GM06990 (cell line): ENCODE results near the gene CDH8.

Experiments used
- DNase-seq: peaks from one replicate; pipeline ENCODE4 v3.0.0-alpha.2; 2011; ENCODE audit not compliant: insufficient read length; ENCODE audit errors: extremely low read depth
- H3K27me3 ChIP-seq: replicated peaks from 2 replicates; pipeline ENCODE4 v1.6.0; 2011; ENCODE audit warnings: low read length; ENCODE audit not compliant: control insufficient read depth, insufficient read depth
- H3K36me3 ChIP-seq: 2 replicates; pipeline ENCODE4 v1.5.1; 2011; ENCODE audit warnings: low read length; ENCODE audit not compliant: control insufficient read depth, insufficient read depth
- H3K4me3 ChIP-seq: replicated peaks from 2 replicates; pipeline ENCODE4 v1.5.1; 2011; ENCODE audit warnings: low read depth, mild to moderate bottlenecking, control low read depth, low read length
- CTCF ChIP-seq: IDR thresholded peaks from 2 replicates; pipeline ENCODE4 v1.5.1; 2011; ENCODE audit warnings: low read length, control low read depth, mild to moderate bottlenecking, inconsistent platforms; ENCODE audit not compliant: insufficient read depth, poor library complexity, severe bottlenecking

CDH8 gene

GRCh38 chr16:61946019-61946418 lies 90.2 kb downstream of the CDH8 start:
- no peak overlapping the region for H3K4me3 ChIP-seq
- no peak for TF ChIP-seq CTCF
- DNase-seq, result no peak
- H3K36me3 ChIP-seq, result no peaks in the 10 kb centered on the region
- H3K27me3 ChIP-seq, result no peaks in the 10 kb centered on the region

DNA sequence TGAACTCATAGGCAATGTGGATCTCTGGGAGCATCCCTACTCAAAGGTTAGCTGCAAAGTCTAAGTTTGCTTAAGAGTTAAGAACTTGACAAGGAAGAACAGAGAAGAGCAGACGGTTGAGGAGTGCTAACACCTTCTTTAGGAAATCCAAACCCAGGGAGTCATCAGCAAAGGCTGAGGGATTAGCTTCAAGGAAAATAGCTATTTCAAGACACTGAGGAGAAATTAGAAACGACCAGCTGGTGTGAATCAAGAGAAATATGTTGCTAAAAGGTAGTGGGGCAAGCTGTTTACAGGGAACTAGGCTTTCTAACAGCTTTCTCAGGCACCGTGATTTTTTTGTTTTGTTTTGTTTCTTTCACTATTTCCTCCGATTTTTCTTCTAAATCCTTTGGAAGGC lies 90.7 kb downstream of the CDH8 start:
- TF ChIP-seq CTCF, result no peak
- Histone ChIP-seq H3K36me3 (no peaks in the 10 kb centered on the region), H3K4me3 (no peak overlapping the region), H3K27me3 (no peaks in the 10 kb centered on the region)
- no peak for DNase-seq

DNA sequence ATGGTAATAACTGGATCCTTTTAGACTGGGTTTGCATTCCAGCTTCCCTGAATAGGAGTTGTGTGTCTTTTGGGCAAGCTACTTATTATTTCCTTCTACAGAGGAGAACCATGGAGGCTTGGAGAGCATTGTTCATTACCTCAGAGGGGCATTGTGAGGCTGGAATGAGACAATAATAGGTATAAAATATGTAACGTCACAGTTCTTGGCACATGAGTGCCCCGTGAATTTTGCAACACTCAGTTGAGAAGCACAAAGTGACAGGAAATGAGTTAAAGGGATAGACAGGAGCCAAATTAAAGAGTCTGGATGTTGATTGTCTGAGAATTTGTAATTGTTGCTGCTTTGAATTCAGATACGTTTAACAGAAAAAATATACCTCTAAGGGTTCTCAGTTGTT lies 92.2 kb downstream of the CDH8 start:
- Histone ChIP-seq H3K27me3 (no peaks in the 10 kb centered on the region), H3K36me3 (no peaks in the 10 kb centered on the region), H3K4me3 (no peak overlapping the region)
- no peak for DNase-seq
- no peak for TF ChIP-seq CTCF

DNA sequence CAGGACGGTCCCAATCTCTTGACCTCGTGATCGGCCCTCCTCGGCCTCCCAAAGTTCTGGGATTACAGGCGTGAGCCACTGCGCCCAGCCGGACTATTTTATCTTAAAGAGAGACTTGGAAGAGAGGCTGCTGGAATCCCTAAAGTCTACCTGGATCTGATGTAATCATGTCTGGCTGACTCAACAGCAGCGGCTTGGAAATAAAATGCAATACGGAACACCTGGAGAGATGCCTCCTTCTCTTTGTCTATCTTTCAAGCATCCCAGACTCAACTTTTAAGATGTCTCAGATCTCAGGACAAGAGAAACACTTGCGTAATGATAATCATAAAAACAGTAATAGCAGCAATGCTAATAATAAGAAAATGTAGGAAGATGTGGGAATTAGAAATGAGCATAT lies 95.6 kb downstream of the CDH8 start:
- Histone ChIP-seq H3K4me3 (no peak overlapping the region), H3K36me3 (no peaks in the 10 kb centered on the region), H3K27me3 (no peaks in the 10 kb centered on the region)
- DNase-seq, result no peak
- no peak for TF ChIP-seq CTCF

- H3K4me3 ChIP-seq, result no peak overlapping the region
- H3K36me3 ChIP-seq, result no peaks in the 10 kb centered on the region
- TF ChIP-seq CTCF, result no peak
- no peak for DNase-seq
- H3K27me3 ChIP-seq, result no peaks in the 10 kb centered on the region
Observed at GRCh38 chr16:61937646-61938045, 98.6 kb downstream of the CDH8 start.

DNA sequence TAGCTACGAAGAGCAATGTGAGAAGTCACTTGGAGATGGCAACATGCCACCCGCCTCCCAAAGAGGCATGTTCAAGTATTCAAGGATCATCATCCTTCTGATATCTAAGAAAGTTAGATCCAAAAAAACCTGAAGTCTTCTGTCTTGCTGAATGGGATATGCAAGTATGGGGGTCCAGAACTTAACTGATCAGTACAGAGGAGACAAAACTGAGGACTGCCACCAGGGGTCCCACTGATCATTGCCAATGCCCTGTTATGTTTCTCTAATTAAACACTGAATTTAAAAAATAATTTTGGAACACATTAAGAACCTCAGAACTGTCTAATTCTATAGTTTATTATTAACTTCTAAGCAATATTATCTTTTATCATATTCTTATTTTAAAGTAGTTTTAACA lies 99.7 kb downstream of the CDH8 start:
- H3K4me3 ChIP-seq, result no peak overlapping the region
- DNase-seq, result no peak
- TF ChIP-seq CTCF, result no peak
- no peaks in the 10 kb centered on the region for H3K36me3 ChIP-seq
- H3K27me3 ChIP-seq, result no peaks in the 10 kb centered on the region
